ENCODE results near the gene SKI. TPM values are rescaled to one million over a fixed set of nuclear protein-coding genes. Genes with fewer than 3 reads are reported as not detected.
A peak's percentile ranks its signal among the peaks of the same experiment; 100 is the strongest.

The SKI gene
- total and polyA plus RNA-seq, 2 of the 8 experiments (the other 6 are each of a cell fraction or from before 2014, with no cell fraction given) = 8.3 to 87.6 TPM

GRCh38 chr1:2228694-2229036 is 546 bp downstream of the SKI start:
- CTCF ChIA-PET (ENCODE audit: partially characterized antibody) = interaction anchor here (0.6 to 2.8 kb wide), 11 partner anchors 17 to 1013 kb away, joined by 3 to 16 read pairs (median 4); no protein-coding TSS in a partner anchor
- Histone ChIP-seq H3K4me1 (replicated peaks in 1 of 4; ENCODE audit: control insufficient read depth in 3 of 4, insufficient read depth in 4 of 4, low read length in 3 of 4) (peaks cover 0 to 43% (median 25%) of the 10 kb centered on the region in 4 experiments; a peak in 6 of 7 replicates), H2AFZ (ENCODE audit: low read length) (no peak overlapping the region), H2AK5ac (ENCODE audit: low read depth, low read length) (peak overlapping the region; percentile 82; the same call in 1 of the 2 replicates), H3K14ac (ENCODE audit: insufficient read length) (no peak overlapping the region), H3K27me3 (replicated peaks in 1 of 4; ENCODE audit: control insufficient read depth in 3 of 4, extremely low read depth in 1 of 4, insufficient read depth in 3 of 4, low read length in 3 of 4) (no peaks in the 10 kb centered on the region), H3K56ac (replicated peaks; ENCODE audit: insufficient read length, low read depth, low read length) (no peak overlapping the region), H3K36me3 (ENCODE audit: control insufficient read depth in 2 of 4, insufficient read depth in 4 of 4, low read length in 3 of 4) (no peaks in the 10 kb centered on the region), H2BK120ac (replicated peaks; ENCODE audit: low read depth, low read length) (no peak overlapping the region), H4K91ac (replicated peaks; ENCODE audit: insufficient read length, low read length) (no peak overlapping the region), H4K8ac (ENCODE audit: extremely low read depth, insufficient read depth, low read length) (no peak overlapping the region), H4K20me1 (replicated peaks in 1 of 2; ENCODE audit: control insufficient read depth in 1 of 2, insufficient read depth in 2 of 2, low read length in 2 of 2) (peaks cover 40 to 47% of the 10 kb centered on the region in 2 experiments), H3K79me2 (ENCODE audit: control insufficient read depth in 1 of 2, insufficient read depth in 2 of 2, low read length in 2 of 2) (peaks cover 41 to 51% of the 10 kb centered on the region in 2 experiments), H3K79me1 (ENCODE audit: low read depth, low read length) (peaks cover 15% of the 10 kb centered on the region), H3K9me3 (ENCODE audit: insufficient read depth in 2 of 2, low read depth in 1 of 2, low read length in 1 of 2) (no peaks in the 10 kb centered on the region), H3K18ac (ENCODE audit: extremely low read depth, low read length) (peak overlapping the region; percentile 93; the same call in 1 of the 2 replicates), H3K4me2 (ENCODE audit: insufficient read depth in 1 of 2, low read depth in 2 of 2, low read length in 2 of 2) (peak overlapping the region; percentile 78 to 96), H2BK15ac (ENCODE audit: low read length) (no peak overlapping the region), H3K9ac (replicated peaks in 1 of 4; ENCODE audit: extremely low read depth in 1 of 4, low read depth in 3 of 4, low read length in 3 of 4) (peak overlapping the region; percentile 71 to 79 (median 78)), H3K4me3 (ENCODE audit: extremely low read depth in 1 of 4, insufficient read depth in 2 of 4, low read depth in 3 of 4, low read length in 4 of 4) (peak overlapping the region; percentile 72 to 83 (median 80)), H2BK12ac (ENCODE audit: low read depth, low read length) (no peak overlapping the region), H3K27ac (ENCODE audit: low read depth, low read length) (no peak overlapping the region), H2BK20ac (ENCODE audit: low read length) (no peak overlapping the region), H3K23me2 (ENCODE audit: low read depth, low read length) (peaks cover 29% of the 10 kb centered on the region), H3K23ac (ENCODE audit: insufficient read length) (no peak overlapping the region), H2BK5ac (ENCODE audit: low read depth, low read length) (no peak overlapping the region), H4K5ac (ENCODE audit: insufficient read length, low read depth, low read length) (no peak overlapping the region), H3K4ac (replicated peaks; ENCODE audit: insufficient read length, low read depth, low read length) (no peak overlapping the region)
- POLR2A ChIA-PET (ENCODE audit: partially characterized antibody) = interaction anchor here (1.0 to 2.8 kb wide), 22 partner anchors 7 to 153 kb away, joined by 3 to 34 read pairs (median 4); no protein-coding TSS in a partner anchor
- DNase-seq (ENCODE audit: low read depth in 1 of 2, low spot score in 2 of 2) (no peak), FAIRE-seq (no peak)
- no peak for TF ChIP-seq TCF12 (IDR thresholded peaks at IDR 0.05; ENCODE audit: low read depth, low read length)
- TF ChIP-seq CHD1 (IDR thresholded peaks at IDR 0.05; ENCODE audit: low read depth, low read length) = no peak
- TF ChIP-seq GTF2F1 (IDR thresholded peaks at IDR 0.05; ENCODE audit: borderline replicate concordance, low read depth, low read length) = no peak
- TF ChIP-seq CBX8 (IDR thresholded peaks at IDR 0.05; ENCODE audit: borderline replicate concordance, low read depth, low read length) = no peak
- no peak for TF ChIP-seq BACH1 (IDR thresholded peaks at IDR 0.05; ENCODE audit: low read length)
- no peak for TF ChIP-seq EP300 (IDR thresholded peaks at IDR 0.05; ENCODE audit: borderline replicate concordance in 1 of 2, low read depth in 2 of 2, low read length in 2 of 2)
- TF ChIP-seq RXRA (IDR thresholded peaks at IDR 0.05; ENCODE audit: insufficient read depth, low read depth, low read length) = no peak
- TF ChIP-seq EGR1 (IDR thresholded peaks at IDR 0.05; ENCODE audit: borderline replicate concordance, low read depth, low read length) = no peak
- no peak for TF ChIP-seq SRF (IDR thresholded peaks at IDR 0.05; ENCODE audit: low read depth, low read length)
- no peak for TF ChIP-seq RFX5 (IDR thresholded peaks at IDR 0.05; ENCODE audit: borderline replicate concordance, low read depth, low read length)
- no peak for TF ChIP-seq ZNF274 (IDR thresholded peaks at IDR 0.05; ENCODE audit: borderline replicate concordance, extremely low read depth, low read length)
- 3% methylated on average over 17 of the region's 50 CpGs; no CpG with 5 or more reads in 1 of the 2 experiments for WGBS, 2 experiments (ENCODE audit: extremely low coverage in 1 of 2, insufficient coverage in 1 of 2, insufficient read length in 1 of 2, insufficient replicate concordance in 2 of 2, low coverage in 1 of 2, low lambda C conversion rate in 2 of 2, missing lambda C conversion rate in 1 of 2)

Measured in H1 (cell line).